ENCODE data around the gene PDXDC1.

PDXDC1 gene

GRCh38 chr16:15031179-15031578 is 56.4 kb downstream of the PDXDC1 start:
- no peak overlapping the region for H3K4me3 ChIP-seq (ENCODE audit: low read depth, low read length)
- no peak for DNase-seq (ENCODE audit: low read depth)
- no peak for TF ChIP-seq CTCF (IDR thresholded peaks at IDR 0.05; ENCODE audit: control insufficient read depth, extremely low read depth, insufficient read depth)

GRCh38 chr16:15031586-15031985 is 56.8 kb downstream of the PDXDC1 start:
- H3K4me3 ChIP-seq (ENCODE audit: low read depth, low read length) = no peak overlapping the region
- no peak for TF ChIP-seq CTCF (IDR thresholded peaks at IDR 0.05; ENCODE audit: control insufficient read depth, extremely low read depth, insufficient read depth)
- DNase-seq (ENCODE audit: low read depth) = no peak

GRCh38 chr16:15032547-15033308 is 57.9 kb downstream of the PDXDC1 start:
- no peak for DNase-seq (ENCODE audit: low read depth)
- H3K4me3 ChIP-seq (ENCODE audit: low read depth, low read length) = no peak overlapping the region
- TF ChIP-seq CTCF (IDR thresholded peaks at IDR 0.05; ENCODE audit: control insufficient read depth, extremely low read depth, insufficient read depth) = no peak

- H3K4me3 ChIP-seq (ENCODE audit: low read depth, low read length) = no peak overlapping the region
- TF ChIP-seq CTCF (IDR thresholded peaks at IDR 0.05; ENCODE audit: control insufficient read depth, extremely low read depth, insufficient read depth) = no peak
- no peak for DNase-seq (ENCODE audit: low read depth)
Measured at GRCh38 chr16:15033309-15033707, 58.5 kb downstream of the PDXDC1 start.

GRCh38 chr16:15034266-15035162 is 59.7 kb downstream of the PDXDC1 start:
- no peak for TF ChIP-seq CTCF (IDR thresholded peaks at IDR 0.05; ENCODE audit: control insufficient read depth, extremely low read depth, insufficient read depth)
- DNase-seq (ENCODE audit: low read depth) = no peak
- no peak overlapping the region for H3K4me3 ChIP-seq (ENCODE audit: low read depth, low read length)

- no peak for TF ChIP-seq CTCF (IDR thresholded peaks at IDR 0.05; ENCODE audit: control insufficient read depth, extremely low read depth, insufficient read depth)
- no peak for DNase-seq (ENCODE audit: low read depth)
- H3K4me3 ChIP-seq (ENCODE audit: low read depth, low read length) = no peak overlapping the region
Measured at GRCh38 chr16:15035163-15035729, 60.4 kb downstream of the PDXDC1 start.
